Ovary (tissue), 9 donors: ENCODE data around the gene SMARCC1. TPM values are rescaled to one million over a fixed set of nuclear protein-coding genes. Genes with fewer than 3 reads are reported as not detected.

ENCODE experiments used
- DNase-seq, 5 donors: peaks; one replicate each; pipeline ENCODE4 v3.0.0-alpha.2; 2019 to 2020
- H3K27ac ChIP-seq, 2 donors: fragments of 200-600 bp; one replicate each; pipeline versions ENCODE4 v1.5.1 to v1.8.0; 2019 to 2022
- H3K27me3 ChIP-seq: fragments of 200-600 bp; one replicate; pipeline ENCODE4 v1.8.0; 2022
- H3K36me3 ChIP-seq: fragments of 200-600 bp; sonication (generic); one replicate; pipeline ENCODE4 v1.5.1; 2019
- H3K4me1 ChIP-seq: one replicate; pipeline ENCODE4 v1.8.1; 2013; ENCODE audit warnings: mild to moderate bottlenecking, moderate library complexity; ENCODE audit not compliant: insufficient read depth
- H3K4me3 ChIP-seq: fragments of 200-600 bp; sonication (generic); one replicate; pipeline ENCODE4 v1.5.1; 2017
- H3K9me3 ChIP-seq, 2 donors: fragments of 200-600 bp in 1 of 2; sonication (generic) in 1 of 2; one replicate each; pipeline versions ENCODE4 v1.5.1 to v1.8.1; 2013 to 2019; ENCODE audit warnings: mild to moderate bottlenecking in 1 of 2, moderate library complexity in 1 of 2
- EP300 ChIP-seq: sonication (generic); formaldehyde crosslinking; IDR thresholded peaks from one replicate; pipeline ENCODE4 v1.6.1; 2017; ENCODE audit warnings: antibody characterized with exemption
- POLR2A ChIP-seq: fragments of 450-650 bp; IDR thresholded peaks from one replicate; pipeline ENCODE4 v1.6.1; 2017; ENCODE audit warnings: antibody characterized with exemption, mild to moderate bottlenecking, moderate library complexity
- WGBS, 3 donors: extraction: QIAGEN DNeasy Blood & Tissue Kit in 1 of 3; methylation state at CpG; one replicate each; pipeline versions ENCODE4 v1.1.5 to v1.1.7; 2013 to 2017; 5-methylcytosine and 5-hydroxymethylcytosine counted together
- intact Hi-C, 4 donors: fragments of 100-400 bp; cut with DNase I; formaldehyde crosslinking; loops; one replicate each; pipeline versions ENCODE4 v1.11.0 to v1.15.1; 2022 to 2023
- polyA plus RNA-seq, 2 donors: library from polyadenylated mRNA; stranded (reverse); fragments of 200-250 nt in 1 of 2; fragments of 350-450 nt in 1 of 2; fragmentation: Illumina TruSeq in 1 of 2; extraction: RNeasy Lipid Tissue Mini Kit (QIAGEN cat#74804) in 1 of 2; gene quantifications; one replicate each; pipeline ENCODE4 v1.2.3, GENCODE V29; 2013 to 2014
- total RNA-seq, 7 donors: library from RNA; depleted of rRNA in 2 of 7; stranded (reverse); fragments of >200 nt in 2 of 7; fragmentation: NEBNext Ultra II Directional in 3 of 7; extraction: Animal tissue kit (Norgen Biotek cat#: 25700) in 3 of 7; gene quantifications; one replicate each; pipeline versions ENCODE4 v1.1.0 to v1.2.4, GENCODE V29; 2016 to 2023
- TF ChIP-seq, protein P1 (sequence below), 3 donors: fragments of 450-650 bp in 2 of 3; fragments of 200-600 bp in 1 of 3; IDR thresholded peaks; one replicate each; pipeline versions ENCODE4 v1.5.1 to v1.8.0; 2016 to 2022; ENCODE audit warnings: antibody characterized with exemption in 3 of 3, mild to moderate bottlenecking in 1 of 3
- donor health status: DM: no; HTN: no; CAD: no; lungs with moderate emphysema.
- donor health status: DM: no; HTN: no; CAD: no.
- donor health status: Bipolar disorder and iron deficiency.
- donor health status: DM: yes; HTN: yes; CAD: no.
- donor health status: DM: no; HTN: no; CAD: no.
- donor health status: DM: yes; HTN: yes; CAD: no.

The SMARCC1 gene
- total and polyA plus RNA-seq, 9 donors, result 24.8 to 68.9 (median 60.4) TPM

DNA sequence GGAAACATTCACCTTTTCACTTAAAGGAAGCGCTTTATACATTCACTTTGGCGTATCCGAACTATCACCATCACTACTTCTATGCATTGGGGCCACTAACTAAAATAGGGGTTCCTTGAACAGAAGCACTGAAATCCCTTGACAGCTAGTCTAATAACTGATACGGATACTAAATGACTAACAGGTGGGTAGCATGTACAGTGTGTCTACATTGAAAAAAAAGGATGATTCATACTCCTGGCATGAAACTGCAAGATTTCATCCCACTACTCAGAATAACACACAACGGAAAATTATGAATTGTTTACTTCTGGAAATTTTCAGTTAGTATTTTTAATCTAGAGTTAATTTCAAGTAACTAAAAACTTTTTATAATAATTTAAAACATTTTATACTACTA is 96.7 kb downstream of the SMARCC1 start:
- Histone ChIP-seq H3K27me3 (no peaks in the 10 kb centered on the region), H3K9me3 (no peaks in the 10 kb centered on the region), H3K36me3 (no peaks in the 10 kb centered on the region), H3K27ac (no peak overlapping the region), H3K4me1 (no peaks in the 10 kb centered on the region), H3K4me3 (no peak overlapping the region)
- DNase-seq, result no peak
- WGBS, 3 donors, result 74 to 79% (median 77%) methylated on average over 5 of the region's 5 CpGs
- TF ChIP-seq EP300, result no peak
- intact Hi-C loops, result no loop called here

- intact Hi-C loops, result no loop called here
- Histone ChIP-seq H3K27me3 (no peaks in the 10 kb centered on the region), H3K27ac (no peak overlapping the region), H3K4me1 (no peaks in the 10 kb centered on the region), H3K9me3 (no peaks in the 10 kb centered on the region), H3K36me3 (no peaks in the 10 kb centered on the region), H3K4me3 (no peak overlapping the region)
- TF ChIP-seq EP300, result no peak
- WGBS, 3 donors, result 97 to 98% (median 98%) methylated on average over 2 of the region's 2 CpGs
- DNase-seq, result no peak
Measured at GRCh38 chr3:47681016-47681415, 100.7 kb downstream of the SMARCC1 start.

- intact Hi-C loops, result no loop called here
- no peak for DNase-seq
- H3K27me3 ChIP-seq, result no peaks in the 10 kb centered on the region
- TF ChIP-seq, protein P1, sequence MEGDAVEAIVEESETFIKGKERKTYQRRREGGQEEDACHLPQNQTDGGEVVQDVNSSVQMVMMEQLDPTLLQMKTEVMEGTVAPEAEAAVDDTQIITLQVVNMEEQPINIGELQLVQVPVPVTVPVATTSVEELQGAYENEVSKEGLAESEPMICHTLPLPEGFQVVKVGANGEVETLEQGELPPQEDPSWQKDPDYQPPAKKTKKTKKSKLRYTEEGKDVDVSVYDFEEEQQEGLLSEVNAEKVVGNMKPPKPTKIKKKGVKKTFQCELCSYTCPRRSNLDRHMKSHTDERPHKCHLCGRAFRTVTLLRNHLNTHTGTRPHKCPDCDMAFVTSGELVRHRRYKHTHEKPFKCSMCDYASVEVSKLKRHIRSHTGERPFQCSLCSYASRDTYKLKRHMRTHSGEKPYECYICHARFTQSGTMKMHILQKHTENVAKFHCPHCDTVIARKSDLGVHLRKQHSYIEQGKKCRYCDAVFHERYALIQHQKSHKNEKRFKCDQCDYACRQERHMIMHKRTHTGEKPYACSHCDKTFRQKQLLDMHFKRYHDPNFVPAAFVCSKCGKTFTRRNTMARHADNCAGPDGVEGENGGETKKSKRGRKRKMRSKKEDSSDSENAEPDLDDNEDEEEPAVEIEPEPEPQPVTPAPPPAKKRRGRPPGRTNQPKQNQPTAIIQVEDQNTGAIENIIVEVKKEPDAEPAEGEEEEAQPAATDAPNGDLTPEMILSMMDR (IDR thresholded peaks at IDR 0.05), result no peak
- TF ChIP-seq POLR2A, result no peak
- no peaks in the 10 kb centered on the region for H3K9me3 ChIP-seq
- no peaks in the 10 kb centered on the region for H3K4me1 ChIP-seq
- H3K27ac ChIP-seq, result no peak overlapping the region
- H3K4me3 ChIP-seq, result no peak overlapping the region
- H3K36me3 ChIP-seq, result no peaks in the 10 kb centered on the region
- WGBS, 3 donors, result 91 to 93% (median 92%) methylated on average over 6 of the region's 6 CpGs
Measured at GRCh38 chr3:47678446-47679338, 103.0 kb downstream of the SMARCC1 start.

GRCh38 chr3:47669026-47669749 is 112.5 kb downstream of the SMARCC1 start:
- intact Hi-C loops, result no loop called here
- DNase-seq, result no peak
- no peak overlapping the region for H3K4me3 ChIP-seq
- H3K27me3 ChIP-seq, result no peaks in the 10 kb centered on the region
- H3K9me3 ChIP-seq, result no peaks in the 10 kb centered on the region
- TF ChIP-seq POLR2A, result no peak
- TF ChIP-seq EP300, result no peak
- TF ChIP-seq, protein P1 (IDR thresholded peaks at IDR 0.05), result no peak
- no peak overlapping the region for H3K27ac ChIP-seq
- WGBS, 3 donors, result 22 to 54% (median 40%) methylated on average over 3 of the region's 3 CpGs
- no peaks in the 10 kb centered on the region for H3K36me3 ChIP-seq
- no peaks in the 10 kb centered on the region for H3K4me1 ChIP-seq

GRCh38 chr3:47666118-47666517 is 115.6 kb downstream of the SMARCC1 start:
- intact Hi-C loops, result no loop called here
- Histone ChIP-seq H3K9me3 (no peaks in the 10 kb centered on the region), H3K4me3 (no peak overlapping the region), H3K4me1 (no peaks in the 10 kb centered on the region), H3K36me3 (no peaks in the 10 kb centered on the region), H3K27ac (no peak overlapping the region), H3K27me3 (no peaks in the 10 kb centered on the region)
- 90 to 95% (median 92%) methylated on average over 2 of the region's 2 CpGs for WGBS, 3 donors
- TF ChIP-seq EP300, result no peak
- TF ChIP-seq POLR2A, result no peak
- TF ChIP-seq, protein P1 (IDR thresholded peaks at IDR 0.05), result no peak
- no peak for DNase-seq
